Endothelial cell of umbilical vein (primary cell): ENCODE data around the gene KCNC1. TPM values are rescaled to one million over a fixed set of nuclear protein-coding genes. Genes with fewer than 3 reads are reported as not detected.

ENCODE experiments used
- BruUV-seq: library from RNA; stranded (reverse); fragments of 400-500 nt; replicated peaks from 2 replicates; lab custom pipeline; 2021; lab: Mats Ljungman, UMichigan
- CTCF ChIA-PET: fragments of 300-600, 350-600 bp; sonication (Branson Sonifier 250); formaldehyde crosslinking; loops from one replicate; lab custom pipeline; 2021; ENCODE audit warnings: antibody characterized with exemption, inconsistent platforms; lab: Charles Lee
- POLR2A ChIA-PET: fragments of 300-600, 350-600 bp; sonication (Branson Sonifier 250); formaldehyde crosslinking; loops from one replicate; lab custom pipeline; 2021; ENCODE audit warnings: antibody characterized with exemption, inconsistent platforms; lab: Charles Lee
- DNase-seq: peaks from one replicate; pipeline ENCODE4 v3.0.0-alpha.2; 2011; ENCODE audit warnings: low read depth, low spot score
- FAIRE-seq: peaks from 2 replicates; lab custom pipeline; 2011; peaks lifted over from hg19 to GRCh38; lab: Jason Lieb, UNC
- H2AFZ ChIP-seq: 2 replicates; pipeline ENCODE4 v1.6.0; 2012; ENCODE audit warnings: low read depth, low read length, control low read depth, inconsistent platforms
- H3K27ac ChIP-seq: 2 replicates; pipeline ENCODE4 v1.5.1; 2011; ENCODE audit warnings: low read depth, mild to moderate bottlenecking, control low read depth, low read length, moderate library complexity; ENCODE audit not compliant: insufficient read depth
- H3K27me3 ChIP-seq, 2 experiments: 2 replicates each; pipeline versions ENCODE4 v1.6.0 to v1.6.1; 2011; ENCODE audit warnings: low read length in 2 of 2, mixed read lengths in 1 of 2; ENCODE audit not compliant: control insufficient read depth in 2 of 2, insufficient read depth in 2 of 2
- H3K36me3 ChIP-seq, 2 experiments: 2 replicates in 1 of 2; 3 replicates in 1 of 2; pipeline ENCODE4 v1.5.1; 2011; ENCODE audit warnings: low read length in 2 of 2, mild to moderate bottlenecking in 1 of 2, moderate library complexity in 1 of 2; ENCODE audit not compliant: control insufficient read depth in 2 of 2, insufficient read depth in 2 of 2; ENCODE audit errors: extremely low read depth in 1 of 2
- H3K4me1 ChIP-seq: 3 replicates; pipeline ENCODE4 v1.5.1; 2011; ENCODE audit warnings: mild to moderate bottlenecking, low read length; ENCODE audit not compliant: control insufficient read depth, insufficient read depth; ENCODE audit errors: extremely low read depth
- H3K4me2 ChIP-seq: 2 replicates; pipeline ENCODE4 v1.6.1; 2011; ENCODE audit warnings: low read length, control low read depth, mixed read lengths; ENCODE audit not compliant: insufficient read depth
- H3K4me3 ChIP-seq, 3 experiments: fragments of 200-600 bp in 1 of 3; sonication (generic), shearing (Covaris generic) in 1 of 3; replicated peaks in 1 of 3; 2 replicates each; pipeline ENCODE4 v1.5.1; 2011 to 2016; ENCODE audit warnings: control low read depth in 3 of 3, low read length in 3 of 3, mild to moderate bottlenecking in 2 of 3, inconsistent platforms in 1 of 3, low read depth in 1 of 3, moderate library complexity in 1 of 3; ENCODE audit not compliant: insufficient read depth in 1 of 3
- H3K79me2 ChIP-seq: 2 replicates; pipeline ENCODE4 v1.6.0; 2012; ENCODE audit warnings: low read length, inconsistent platforms; ENCODE audit not compliant: control insufficient read depth, insufficient read depth
- H3K9ac ChIP-seq: replicated peaks from 2 replicates; pipeline ENCODE3; 2011; ENCODE audit warnings: low read length, control low read depth; ENCODE audit not compliant: insufficient read depth; ENCODE audit errors: extremely low read depth
- H3K9me1 ChIP-seq: replicated peaks from 3 replicates; pipeline ENCODE4 v1.6.0; 2011; ENCODE audit warnings: mild to moderate bottlenecking, low read length; ENCODE audit not compliant: control insufficient read depth, insufficient read depth; ENCODE audit errors: extremely low read depth
- H3K9me3 ChIP-seq: replicated peaks from 2 replicates; pipeline ENCODE4 v1.5.1; 2012; ENCODE audit warnings: low read length, inconsistent platforms; ENCODE audit not compliant: control insufficient read depth, insufficient read depth
- H4K20me1 ChIP-seq: replicated peaks from 2 replicates; pipeline ENCODE3; 2011; ENCODE audit warnings: mild to moderate bottlenecking, low read length; ENCODE audit not compliant: control insufficient read depth, insufficient read depth; ENCODE audit errors: extremely low read depth
- EZH2 ChIP-seq: IDR thresholded peaks from 2 replicates; pipeline ENCODE4 v1.6.1; 2012; ENCODE audit warnings: borderline replicate concordance, low read depth, mild to moderate bottlenecking, moderate library complexity, low read length, inconsistent platforms; ENCODE audit not compliant: severe bottlenecking
- FOS ChIP-seq: IDR thresholded peaks from 2 replicates; pipeline ENCODE4 v1.6.1; 2011; ENCODE audit warnings: mild to moderate bottlenecking, low read length, moderate library complexity, borderline replicate concordance; ENCODE audit not compliant: insufficient read depth
- GATA2 ChIP-seq: IDR thresholded peaks from 2 replicates; pipeline ENCODE4 v1.7.0; 2011; ENCODE audit warnings: low read depth, mild to moderate bottlenecking, moderate library complexity, mixed read lengths, low read length; ENCODE audit not compliant: insufficient read length, insufficient read depth
- JUN ChIP-seq: IDR thresholded peaks from 2 replicates; pipeline ENCODE4 v1.6.1; 2011; ENCODE audit warnings: borderline replicate concordance, low read depth; ENCODE audit not compliant: insufficient read length, insufficient read depth
- MYC ChIP-seq: IDR thresholded peaks from one replicate; pipeline ENCODE4 v1.6.1; 2011; ENCODE audit warnings: mild to moderate bottlenecking, low read depth, low read length
- POLR2A ChIP-seq: IDR thresholded peaks from 2 replicates; pipeline ENCODE4 v1.6.1; 2012; ENCODE audit warnings: low read depth, mild to moderate bottlenecking, control low read depth, low read length
- POLR2AphosphoS5 ChIP-seq: IDR thresholded peaks from 2 replicates; pipeline ENCODE4 v1.6.1; 2012; ENCODE audit warnings: low read depth, mild to moderate bottlenecking, control low read depth, low read length, moderate library complexity; ENCODE audit not compliant: insufficient read depth
- dilution Hi-C: fragments of 300-500 bp; cut with MboI; formaldehyde crosslinking; loops from one replicate; pipeline ENCODE4 v1.15.0; 2019; ENCODE audit warnings: low sequenced_read_pairs; ENCODE audit not compliant: extremely low pct_ligation_motif_present
- intact Hi-C: fragments of 100-400 bp; cut with micrococcal nuclease; formaldehyde crosslinking; loops from one replicate; pipeline ENCODE4 v1.10.0; 2022
- polyA plus RNA-seq, 4 experiments: library from polyadenylated mRNA; depleted of rRNA in 3 of 4; stranded (reverse) in 3 of 4; unstranded in 1 of 4; fragments of >200 nt; gene quantifications; 2 replicates each; pipeline versions ENCODE4 v1.2.1 to v1.2.3, GENCODE V29; 2011 to 2012; ENCODE audit warnings: missing spikeins in 1 of 4
- total RNA-seq: library from RNA; stranded (reverse); gene quantifications from 2 replicates; pipeline ENCODE4 v1.2.3, GENCODE V29; 2021
- TF ChIP-seq, protein P1 (sequence below): IDR thresholded peaks from 2 replicates; pipeline ENCODE4 v1.6.1; 2011; ENCODE audit not compliant: insufficient read depth, insufficient read length
- TF ChIP-seq, protein P2 (sequence below), 2 donors: IDR thresholded peaks; 1 replicate in 1 of 2; 2 replicates in 1 of 2; pipeline ENCODE4 v1.5.1; 2011; ENCODE audit warnings: low read length in 2 of 2, mild to moderate bottlenecking in 2 of 2, moderate library complexity in 2 of 2, control low read depth in 1 of 2, inconsistent platforms in 1 of 2, low read depth in 1 of 2; ENCODE audit not compliant: insufficient read depth in 1 of 2; ENCODE audit errors: extremely low read depth in 1 of 2

The KCNC1 gene
- total and polyA plus RNA-seq, 2 donors (not counting 3 experiments of a cell fraction or from before 2014, with no cell fraction given): not detected

GRCh38 chr11:17707830-17708229 lies 26.8 kb upstream of the KCNC1 start:
- Histone ChIP-seq H3K9ac (no peak overlapping the region), H3K4me2 (no peak overlapping the region), H3K27me3 (peaks cover 0 to 8% of the 10 kb centered on the region in 2 experiments), H3K36me3 (no peaks in the 10 kb centered on the region), H3K79me2 (no peaks in the 10 kb centered on the region), H3K27ac (no peak overlapping the region), H3K9me1 (no peaks in the 10 kb centered on the region), H4K20me1 (no peaks in the 10 kb centered on the region), H3K4me3 (no peak overlapping the region), H3K4me1 (no peaks in the 10 kb centered on the region), H2AFZ (no peak overlapping the region), H3K9me3 (no peaks in the 10 kb centered on the region)
- CTCF ChIA-PET: interaction anchor here (0.9 kb wide), 1 partner anchor 23 kb away, joined by 3 read pairs; no protein-coding TSS in a partner anchor
- POLR2A ChIA-PET: no interaction called here
- TF ChIP-seq FOS (no peak), EZH2 (no peak), POLR2AphosphoS5 (no peak), POLR2A (no peak), JUN (no peak), GATA2 (no peak), MYC (no peak)
- TF ChIP-seq, protein P1, sequence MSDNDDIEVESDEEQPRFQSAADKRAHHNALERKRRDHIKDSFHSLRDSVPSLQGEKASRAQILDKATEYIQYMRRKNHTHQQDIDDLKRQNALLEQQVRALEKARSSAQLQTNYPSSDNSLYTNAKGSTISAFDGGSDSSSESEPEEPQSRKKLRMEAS: no peak
- TF ChIP-seq, protein P2, sequence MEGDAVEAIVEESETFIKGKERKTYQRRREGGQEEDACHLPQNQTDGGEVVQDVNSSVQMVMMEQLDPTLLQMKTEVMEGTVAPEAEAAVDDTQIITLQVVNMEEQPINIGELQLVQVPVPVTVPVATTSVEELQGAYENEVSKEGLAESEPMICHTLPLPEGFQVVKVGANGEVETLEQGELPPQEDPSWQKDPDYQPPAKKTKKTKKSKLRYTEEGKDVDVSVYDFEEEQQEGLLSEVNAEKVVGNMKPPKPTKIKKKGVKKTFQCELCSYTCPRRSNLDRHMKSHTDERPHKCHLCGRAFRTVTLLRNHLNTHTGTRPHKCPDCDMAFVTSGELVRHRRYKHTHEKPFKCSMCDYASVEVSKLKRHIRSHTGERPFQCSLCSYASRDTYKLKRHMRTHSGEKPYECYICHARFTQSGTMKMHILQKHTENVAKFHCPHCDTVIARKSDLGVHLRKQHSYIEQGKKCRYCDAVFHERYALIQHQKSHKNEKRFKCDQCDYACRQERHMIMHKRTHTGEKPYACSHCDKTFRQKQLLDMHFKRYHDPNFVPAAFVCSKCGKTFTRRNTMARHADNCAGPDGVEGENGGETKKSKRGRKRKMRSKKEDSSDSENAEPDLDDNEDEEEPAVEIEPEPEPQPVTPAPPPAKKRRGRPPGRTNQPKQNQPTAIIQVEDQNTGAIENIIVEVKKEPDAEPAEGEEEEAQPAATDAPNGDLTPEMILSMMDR (IDR thresholded peaks at IDR 0.05; ENCODE audit: extremely low read depth in 1 of 2, insufficient read depth in 1 of 2, low read depth in 1 of 2, low read length in 2 of 2): no peak
- no peak for DNase-seq
- no peak for FAIRE-seq
- intact Hi-C loops (no loop called here), dilution Hi-C loops (no loop called here)
- no TSS peak for BruUV-seq
